ENCODE measurements around the gene RNF220. TPM values are rescaled to one million over a fixed set of nuclear protein-coding genes. Genes with fewer than 3 reads are reported as not detected.

RNF220 gene
- total and polyA plus RNA-seq, 2 of the 13 experiments (the other 11 are each of a cell fraction or from before 2014, with no cell fraction given): 48.2 to 72.1 TPM

GRCh38 chr1:44499306-44499705, 94.3 kb downstream of the RNF220 start (continued):
- no peak for TF ChIP-seq IKZF4 (CRISPR knock-in tag; IDR thresholded peaks at IDR 0.05; ENCODE audit: borderline replicate concordance, low read depth, not compliant biosample characterization)
- no peak for TF ChIP-seq ZNF891 (CRISPR knock-in tag; IDR thresholded peaks at IDR 0.05)
- no peak for TF ChIP-seq ZNF605 (CRISPR knock-in tag; IDR thresholded peaks at IDR 0.05)
- no peak for TF ChIP-seq ZNF296 (CRISPR knock-in tag; conservative IDR thresholded peaks at IDR 0.05)

GRCh38 chr1:44500181-44501046, 95.4 kb downstream of the RNF220 start:
- H3K4me3 ChIP-seq (replicated peaks in 1 of 3; ENCODE audit: insufficient read depth in 1 of 3, low read depth in 2 of 3, low read length in 3 of 3): peak overlapping the region in 1 of 3 experiments; percentile 38; a peak in 1 of 6 replicates
- POLR2A ChIA-PET: no interaction called here
- H3K4me2 ChIP-seq (ENCODE audit: low read depth, low read length): peak overlapping the region; percentile 48
- H3K79me2 ChIP-seq (ENCODE audit: insufficient read depth, low read length): no peaks in the 10 kb centered on the region
- CTCF ChIA-PET (ENCODE audit: low intra/inter-chr PET ratio, low total read pairs): interaction anchor here (1.6 kb wide), 1 partner anchor 122 kb away, joined by 11 read pairs; no protein-coding TSS in a partner anchor
- WGBS (ENCODE audit: low lambda C conversion rate): 29% methylated on average over 9 of the region's 17 CpGs
- ATAC-seq (peak; percentile 92), FAIRE-seq (no peak), DNase-seq (ENCODE audit: low spot score) (peak; percentile 59)
- no peaks in the 10 kb centered on the region for H3K9me3 ChIP-seq (ENCODE audit: low read length)
- peaks cover 0 to 2% of the 10 kb centered on the region in 2 experiments; a peak in 2 of 5 replicates for H3K36me3 ChIP-seq (replicated peaks in 1 of 2; ENCODE audit: control insufficient read depth in 1 of 2, insufficient read depth in 2 of 2, low read length in 2 of 2)
- intact Hi-C loops (cut with micrococcal nuclease; ENCODE audit: unreplicated experiment): no loop called here
- no TSS peak for BruUV-seq (replicated peaks)
- H4K20me1 ChIP-seq (ENCODE audit: insufficient read depth, low read length): peaks cover 11% of the 10 kb centered on the region; the same call in 1 of the 2 replicates
- no peak overlapping the region for H2AFZ ChIP-seq (ENCODE audit: low read length)
- H3K9ac ChIP-seq (ENCODE audit: insufficient read depth, low read depth, low read length): no peak overlapping the region
- no peak overlapping the region for H3K27ac ChIP-seq (ENCODE audit: extremely low read length, insufficient read depth, low read length)
- H3K27me3 ChIP-seq (ENCODE audit: control insufficient read depth in 1 of 2, insufficient read depth in 2 of 2, low read length in 2 of 2): no peaks in the 10 kb centered on the region; a peak in 1 of 5 replicates
- H3K4me1 ChIP-seq (ENCODE audit: insufficient read depth, low read length): peaks cover 22% of the 10 kb centered on the region
- in situ Hi-C loops (cut with HindIII; ENCODE audit: extremely low pct_ligation_motif_present, low pct_unique_long_range_greater_than_20kb): no loop called here
- TF ChIP-seq ZNF431 (CRISPR knock-in tag; IDR thresholded peaks at IDR 0.05; ENCODE audit: borderline replicate concordance, low read depth) (0 out of 2 replicates have a peak, but pooled peaks have one; percentile 35), ZNF34 (CRISPR knock-in tag; IDR thresholded peaks at IDR 0.05; ENCODE audit: borderline replicate concordance) (no peak), ZNF317 (CRISPR knock-in tag; IDR thresholded peaks at IDR 0.05) (0 out of 2 replicates have a peak, but pooled peaks have one; percentile 22), STAG1 (CRISPR knock-in tag; IDR thresholded peaks at IDR 0.05) (peak; percentile 63), ZNF788 (CRISPR knock-in tag; IDR thresholded peaks at IDR 0.05; ENCODE audit: borderline replicate concordance) (no peak), TEAD3 (CRISPR knock-in tag; optimal IDR thresholded peaks at IDR 0.05; ENCODE audit: borderline replicate concordance) (peak; percentile 52), HMGXB4 (CRISPR knock-in tag; IDR thresholded peaks at IDR 0.05; ENCODE audit: borderline replicate concordance in 1 of 2, low read depth in 1 of 2) (0 out of 4 replicates have a peak, but pooled peaks of 1 of the 2 experiments have one; percentile 25), PAXIP1 (CRISPR knock-in tag; conservative IDR thresholded peaks at IDR 0.05) (0 out of 2 replicates have a peak, but pooled peaks have one; percentile 28), MIXL1 (CRISPR knock-in tag; IDR thresholded peaks at IDR 0.05) (0 out of 2 replicates have a peak, but pooled peaks have one; percentile 39), SMC3 (IDR thresholded peaks at IDR 0.05; ENCODE audit: low read length) (peak; percentile 32; the same call in 1 of the 2 replicates), DNMT3B (CRISPR knock-in tag; conservative IDR thresholded peaks at IDR 0.05) (no peak)
